Caki2 (cell line): Measurements from ENCODE around the gene KCTD5. TPM values are rescaled to one million over a fixed set of nuclear protein-coding genes. Genes with fewer than 3 reads are reported as not detected.

Experiments used
- DNase-seq: peaks from one replicate; pipeline ENCODE4 v3.0.0-alpha.2; 2015; ENCODE audit warnings: low read depth
- in situ Hi-C: cut with HindIII; loops from 2 replicates; pipeline ENCODE4 v1.10.0; 2016; ENCODE audit warnings: low sequenced_read_pairs, low pct_unique_long_range_greater_than_20kb, mixed read lengths
- total RNA-seq: library from RNA; depleted of rRNA; stranded (reverse); fragments of >200 nt; shearing (Covaris generic); gene quantifications from 2 replicates; pipeline ENCODE4 v1.2.3, GENCODE V29; 2014; ENCODE audit warnings: low replicate concordance; rRNA removed

Gene KCTD5
- total RNA-seq, 1 experiment from 2014 or later: 85.6 TPM

- in situ Hi-C loops: no loop called here
Measured at GRCh38 chr16:2753733-2754020, 71.4 kb downstream of the KCTD5 start.

GRCh38 chr16:2755158-2755557 is 72.8 kb downstream of the KCTD5 start:
- DNase-seq: no peak
- in situ Hi-C loops: no loop called here

More at GRCh38 chr16:2753733-2754020, 71.4 kb downstream of the KCTD5 start:
- no peak for DNase-seq

DNA sequence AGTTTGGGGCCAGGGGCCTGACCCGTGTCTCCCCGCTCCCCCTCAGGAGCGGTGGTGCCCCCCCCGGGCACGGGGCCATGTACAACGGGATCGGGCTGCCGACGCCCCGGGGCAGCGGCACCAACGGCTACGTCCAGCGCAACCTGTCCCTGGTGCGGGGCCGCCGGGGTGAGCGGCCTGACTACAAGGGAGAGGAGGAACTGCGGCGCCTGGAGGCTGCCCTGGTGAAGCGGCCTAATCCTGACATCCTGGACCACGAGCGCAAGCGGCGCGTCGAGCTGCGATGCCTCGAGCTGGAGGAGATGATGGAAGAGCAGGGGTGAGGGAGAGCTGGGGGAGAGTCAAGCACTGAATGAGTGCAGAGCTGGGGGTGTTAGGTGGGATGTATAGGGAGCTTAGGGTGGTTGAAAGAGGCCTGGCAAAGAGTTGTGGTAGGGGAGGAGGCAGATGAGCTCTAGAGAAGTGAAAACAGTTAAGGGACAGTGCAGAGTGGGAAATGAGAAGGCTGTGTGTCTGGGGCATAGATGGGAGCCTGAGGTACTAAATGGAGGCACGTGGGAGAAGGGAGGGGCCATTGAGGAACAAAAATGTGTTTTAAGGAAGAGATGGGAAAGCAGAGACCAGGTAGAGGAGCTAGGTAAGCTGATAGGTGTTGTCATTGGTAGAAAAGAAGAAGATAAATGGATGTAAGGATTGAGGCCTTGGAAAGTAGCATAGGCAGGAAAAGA is 74.1 kb downstream of the KCTD5 start:
- DNase-seq: no peak

DNA sequence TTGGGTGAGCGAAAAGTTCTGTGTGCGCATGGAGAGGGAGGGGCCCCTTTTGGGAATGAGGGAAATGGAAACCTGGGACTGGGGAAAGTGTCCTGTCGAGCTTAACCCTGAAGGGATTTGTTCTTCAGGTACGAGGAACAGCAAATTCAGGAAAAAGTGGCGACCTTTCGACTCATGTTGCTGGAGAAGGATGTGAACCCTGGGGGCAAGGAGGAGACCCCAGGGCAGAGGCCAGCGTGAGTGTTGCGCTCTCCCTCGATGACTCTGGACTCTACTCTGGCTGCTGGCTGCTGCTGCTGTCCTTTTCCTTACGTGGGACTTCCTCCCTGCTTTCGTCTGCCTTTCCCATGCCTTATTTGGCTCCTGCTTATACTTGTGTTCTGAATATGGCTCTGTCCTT is 75.0 kb downstream of the KCTD5 start:
- in situ Hi-C loops: no loop called here
- DNase-seq: no peak

More for the DNA sequence above, 74.1 kb downstream of the KCTD5 start:
- in situ Hi-C loops: no loop called here

Other genes with a start within 250 kb of the KCTD5 start
- gene TEDC2, start 222.4 kb upstream of the KCTD5 start, total RNA-seq: 37.3 and 39.9 TPM in 2 replicates
- gene NTN3, start 211.2 kb upstream of the KCTD5 start, total RNA-seq: not detected in 2 replicates
- 6.2 and 9.5 TPM in 2 replicates for gene TBC1D24, start 207.4 kb upstream of the KCTD5 start, total RNA-seq
- 18.4 and 27.8 TPM in 2 replicates for gene ATP6V0C, start 168.6 kb upstream of the KCTD5 start, total RNA-seq
- gene AMDHD2, start 162.2 kb upstream of the KCTD5 start, total RNA-seq: 100 and 138 TPM in 2 replicates
- not detected in 2 replicates for gene CEMP1, start 151.1 kb upstream of the KCTD5 start, total RNA-seq
- gene PDPK1, start 144.5 kb upstream of the KCTD5 start, total RNA-seq: 10.1 and 14.7 TPM in 2 replicates
- gene PRSS27, start 37.7 kb downstream of the KCTD5 start, total RNA-seq: 1.1 TPM in 1 of 2 replicates, not detected in the other
- gene SRRM2, start 70.1 kb downstream of the KCTD5 start, total RNA-seq: 15.3 and 31.2 TPM in 2 replicates
- 473 and 526 TPM in 2 replicates for gene ELOB, start 94.8 kb downstream of the KCTD5 start, total RNA-seq
- gene PRSS33, start 105.0 kb downstream of the KCTD5 start, total RNA-seq: not detected in 2 replicates
- not detected in 2 replicates for gene PRSS41, start 115.9 kb downstream of the KCTD5 start, total RNA-seq
- not detected in 2 replicates for gene PRSS21, start 134.7 kb downstream of the KCTD5 start, total RNA-seq
- 0.93 TPM in 1 of 2 replicates, not detected in the other for gene ZG16B, start 147.8 kb downstream of the KCTD5 start, total RNA-seq
- not detected in 2 replicates for gene PRSS22, start 175.6 kb downstream of the KCTD5 start, total RNA-seq
- 121 and 161 TPM in 2 replicates for gene FLYWCH2, start 200.7 kb downstream of the KCTD5 start, total RNA-seq
- 133 and 149 TPM in 2 replicates for gene FLYWCH1, start 229.4 kb downstream of the KCTD5 start, total RNA-seq